DMS 273 (cell line): ENCODE data around the gene TMEM233.

Experiments used
- DNase-seq: peaks from one replicate; lab custom pipeline; 2025; ENCODE audit not compliant: unreplicated experiment; lab: John Stamatoyannopoulos, UW

The TMEM233 gene

GRCh38 chr12:119679081-119679480, 85.5 kb downstream of the TMEM233 start:
- DNase-seq: no peak

GRCh38 chr12:119679490-119679889, 85.9 kb downstream of the TMEM233 start:
- no peak for DNase-seq

GRCh38 chr12:119681111-119681510, 87.5 kb downstream of the TMEM233 start:
- DNase-seq: no peak

- DNase-seq: no peak
Measured at GRCh38 chr12:119681728-119682638, 88.4 kb downstream of the TMEM233 start.

- peak; percentile 26 for DNase-seq
Measured at GRCh38 chr12:119682639-119683252, 89.2 kb downstream of the TMEM233 start.

- no peak for DNase-seq
Measured at GRCh38 chr12:119683413-119683812, 89.8 kb downstream of the TMEM233 start.

GRCh38 chr12:119683816-119684215, 90.2 kb downstream of the TMEM233 start:
- DNase-seq: no peak

GRCh38 chr12:119684711-119685369, 91.3 kb downstream of the TMEM233 start:
- no peak for DNase-seq

GRCh38 chr12:119685375-119685774, 91.8 kb downstream of the TMEM233 start:
- no peak for DNase-seq

GRCh38 chr12:119686355-119686754, 92.8 kb downstream of the TMEM233 start:
- no peak for DNase-seq

- no peak for DNase-seq
Measured at GRCh38 chr12:119686776-119687175, 93.2 kb downstream of the TMEM233 start.

- no peak for DNase-seq
Measured at GRCh38 chr12:119687406-119687805, 93.8 kb downstream of the TMEM233 start.

- DNase-seq: no peak
Measured at GRCh38 chr12:119687879-119688278, 94.3 kb downstream of the TMEM233 start.

GRCh38 chr12:119689935-119690500, 96.4 kb downstream of the TMEM233 start:
- no peak for DNase-seq

GRCh38 chr12:119691202-119691810, 97.7 kb downstream of the TMEM233 start:
- DNase-seq: no peak

GRCh38 chr12:119692410-119692809, 98.8 kb downstream of the TMEM233 start:
- peak; percentile 80 for DNase-seq
